NCI-H1436 treated with DMSO at 0.1 percent for 48 hours (cell line): Measurements from ENCODE around the gene KRTAP10-1.
A peak's percentile ranks its signal among the peaks of the same experiment; 100 is the strongest.

ENCODE experiments used
- DNase-seq: peaks from one replicate; lab custom pipeline; 2025; lab: John Stamatoyannopoulos, UW

KRTAP10-1 gene

GRCh38 chr21:44500111-44500510 lies 39.9 kb downstream of the KRTAP10-1 start:
- DNase-seq, result no peak

GRCh38 chr21:44499631-44500030 lies 40.4 kb downstream of the KRTAP10-1 start:
- DNase-seq, result no peak

- DNase-seq, result no peak
Measured at GRCh38 chr21:44499211-44499560, 40.8 kb downstream of the KRTAP10-1 start.

- DNase-seq, result no peak
Measured at GRCh38 chr21:44498280-44499210, 41.5 kb downstream of the KRTAP10-1 start.

GRCh38 chr21:44497703-44498126 lies 42.3 kb downstream of the KRTAP10-1 start:
- DNase-seq, result peak; percentile 85

- DNase-seq, result no peak
Measured at GRCh38 chr21:44496564-44497550, 43.1 kb downstream of the KRTAP10-1 start.

- no peak for DNase-seq
Measured at GRCh38 chr21:44495611-44496563, 44.1 kb downstream of the KRTAP10-1 start.

GRCh38 chr21:44494956-44495355 lies 45.0 kb downstream of the KRTAP10-1 start:
- no peak for DNase-seq

GRCh38 chr21:44494418-44494817 lies 45.6 kb downstream of the KRTAP10-1 start:
- no peak for DNase-seq

GRCh38 chr21:44492567-44493385 lies 47.2 kb downstream of the KRTAP10-1 start:
- DNase-seq, result no peak

GRCh38 chr21:44490816-44491215 lies 49.2 kb downstream of the KRTAP10-1 start:
- DNase-seq, result no peak

GRCh38 chr21:44490405-44490804 lies 49.6 kb downstream of the KRTAP10-1 start:
- DNase-seq, result no peak

GRCh38 chr21:44489962-44490361 lies 50.0 kb downstream of the KRTAP10-1 start:
- no peak for DNase-seq
